8988T (cell line): ENCODE data around the gene HCN3.
"Not testable (repeated sequence)": the region's sequence is repeated elsewhere in the genome, so short reads cannot be mapped to it uniquely, and the experiment has no call there.

Source experiments
- DNase-seq: peaks from one replicate; pipeline ENCODE4 v3.0.0; 2011

The HCN3 gene

DNA sequence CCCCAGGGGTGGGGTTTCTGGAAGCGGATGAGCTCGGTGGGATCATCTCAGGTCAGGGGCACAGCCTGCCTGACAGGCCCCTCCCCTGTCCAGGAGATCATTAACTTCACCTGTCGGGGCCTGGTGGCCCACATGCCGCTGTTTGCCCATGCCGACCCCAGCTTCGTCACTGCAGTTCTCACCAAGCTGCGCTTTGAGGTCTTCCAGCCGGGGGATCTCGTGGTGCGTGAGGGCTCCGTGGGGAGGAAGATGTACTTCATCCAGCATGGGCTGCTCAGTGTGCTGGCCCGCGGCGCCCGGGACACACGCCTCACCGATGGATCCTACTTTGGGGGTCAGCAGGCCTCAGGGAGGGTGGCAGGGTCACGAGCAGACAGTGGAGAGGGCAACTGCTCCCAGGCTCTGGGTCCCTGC is 8.4 kb downstream of the HCN3 start:
- no peak for DNase-seq

DNA sequence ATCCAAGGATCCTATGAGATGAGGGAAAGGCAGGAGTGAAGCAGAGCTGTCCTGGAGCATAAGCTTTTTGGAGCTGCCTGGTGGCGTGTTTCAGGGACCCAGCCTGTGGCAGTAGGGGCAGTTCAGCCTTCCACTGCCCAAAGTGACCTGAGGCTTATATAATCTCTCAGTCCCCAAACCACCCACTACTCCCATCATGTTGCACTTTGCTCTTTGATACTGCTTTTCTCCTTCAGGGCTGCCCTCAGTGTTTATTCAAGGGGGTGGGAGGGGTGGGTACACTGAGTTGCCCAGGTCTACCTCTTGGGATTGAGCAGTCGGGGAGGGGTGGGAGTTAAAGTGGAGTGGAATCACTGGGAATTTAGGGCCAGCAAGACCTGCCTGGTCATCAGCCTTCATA is 9.3 kb downstream of the HCN3 start:
- DNase-seq, result no peak

DNA sequence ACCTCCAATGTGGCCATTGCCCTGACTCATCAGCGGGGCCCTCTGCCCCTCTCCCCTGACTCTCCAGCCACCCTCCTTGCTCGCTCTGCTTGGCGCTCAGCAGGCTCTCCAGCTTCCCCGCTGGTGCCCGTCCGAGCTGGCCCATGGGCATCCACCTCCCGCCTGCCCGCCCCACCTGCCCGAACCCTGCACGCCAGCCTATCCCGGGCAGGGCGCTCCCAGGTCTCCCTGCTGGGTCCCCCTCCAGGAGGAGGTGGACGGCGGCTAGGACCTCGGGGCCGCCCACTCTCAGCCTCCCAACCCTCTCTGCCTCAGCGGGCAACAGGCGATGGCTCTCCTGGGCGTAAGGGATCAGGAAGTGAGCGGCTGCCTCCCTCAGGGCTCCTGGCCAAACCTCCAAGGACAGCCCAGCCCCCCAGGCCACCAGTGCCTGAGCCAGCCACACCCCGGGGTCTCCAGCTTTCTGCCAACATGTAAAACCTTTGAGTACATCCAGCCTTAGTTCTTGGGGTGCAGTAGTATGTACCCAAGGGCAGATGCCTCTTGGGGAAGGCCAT is 10.8 kb downstream of the HCN3 start:
- DNase-seq, result no peak

DNA sequence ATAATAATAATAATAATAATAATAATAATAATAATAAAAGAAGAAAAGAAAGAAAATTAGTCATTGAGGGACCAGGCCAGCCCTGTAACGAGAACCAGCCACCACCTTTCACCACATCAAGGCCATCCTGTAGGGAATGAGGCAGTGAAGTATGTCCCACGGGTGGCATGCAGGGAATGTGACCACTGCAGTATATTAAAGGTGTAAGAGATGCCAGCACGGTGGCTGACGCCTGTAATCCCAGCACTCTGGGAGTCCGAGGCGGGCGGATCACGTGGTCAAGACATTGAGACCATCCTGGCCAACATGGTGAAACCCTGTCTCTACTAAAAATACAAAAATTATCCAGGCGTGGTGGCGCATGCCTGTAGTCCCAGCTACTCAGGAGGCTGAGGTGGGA is 13.7 kb downstream of the HCN3 start:
- DNase-seq, result not testable (repeated sequence)

DNA sequence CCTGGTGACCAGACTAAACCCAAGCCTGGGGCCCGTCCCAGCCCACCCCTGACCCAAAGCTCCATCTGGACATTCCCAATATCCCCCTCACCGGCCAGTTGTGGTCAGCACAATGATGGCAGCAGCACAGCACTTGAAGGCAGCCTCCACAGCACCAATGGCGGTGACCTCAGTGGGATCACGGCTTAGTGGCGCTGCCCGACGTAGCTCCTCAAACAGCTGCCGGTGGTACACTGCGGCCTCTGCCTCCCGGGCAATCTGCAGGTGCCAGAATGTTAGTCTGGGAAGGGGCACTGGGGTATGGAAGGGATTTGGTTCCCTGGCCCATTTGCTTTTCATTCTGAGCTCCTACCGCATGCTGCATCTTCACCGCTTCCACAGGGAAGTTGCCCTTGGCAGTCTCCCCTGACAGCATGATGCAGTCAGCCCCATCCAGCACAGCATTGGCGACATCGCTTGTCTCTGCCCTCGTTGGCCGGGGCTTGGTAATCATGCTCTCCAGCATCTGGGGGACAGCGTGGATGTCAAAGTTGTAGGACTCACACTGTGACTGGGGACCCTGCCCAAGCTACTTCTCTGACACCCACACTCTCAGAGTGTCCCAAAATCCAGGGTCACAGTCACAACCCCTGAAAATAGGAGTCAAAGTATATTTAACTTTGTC is 16.0 kb downstream of the HCN3 start:
- DNase-seq, result no peak

DNA sequence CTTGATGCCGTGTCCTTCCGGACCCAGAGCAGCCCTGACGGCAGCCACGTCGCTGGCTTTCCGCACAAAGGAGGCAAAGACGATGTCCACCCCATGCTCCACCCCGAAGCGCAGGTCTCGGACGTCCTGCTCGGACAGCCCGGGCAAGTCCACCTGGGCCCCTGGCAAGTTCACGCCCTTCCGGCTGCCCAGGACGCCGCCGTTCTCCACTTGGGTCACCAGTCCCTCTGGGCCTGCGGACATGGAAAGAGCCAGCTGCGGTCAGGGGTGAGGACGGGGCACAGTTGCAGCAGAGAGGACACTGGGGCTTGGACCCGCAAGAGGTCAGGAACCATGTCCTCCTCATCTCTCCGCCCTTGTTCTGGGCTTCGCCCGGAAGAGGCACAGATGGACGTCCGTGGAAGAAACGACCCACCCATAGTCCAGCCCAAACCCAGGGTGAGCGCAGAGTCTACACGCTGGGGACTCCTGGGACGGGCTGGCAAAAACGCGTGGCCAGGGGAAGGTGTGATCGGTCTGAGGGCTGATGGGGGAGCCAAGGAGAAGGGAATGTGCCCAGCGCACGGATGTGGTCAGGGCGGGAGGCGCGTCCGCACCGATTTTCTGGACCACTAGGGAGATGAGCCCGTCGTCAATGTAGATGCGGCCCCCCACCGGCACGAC is 17.4 kb downstream of the HCN3 start:
- no peak for DNase-seq

DNA sequence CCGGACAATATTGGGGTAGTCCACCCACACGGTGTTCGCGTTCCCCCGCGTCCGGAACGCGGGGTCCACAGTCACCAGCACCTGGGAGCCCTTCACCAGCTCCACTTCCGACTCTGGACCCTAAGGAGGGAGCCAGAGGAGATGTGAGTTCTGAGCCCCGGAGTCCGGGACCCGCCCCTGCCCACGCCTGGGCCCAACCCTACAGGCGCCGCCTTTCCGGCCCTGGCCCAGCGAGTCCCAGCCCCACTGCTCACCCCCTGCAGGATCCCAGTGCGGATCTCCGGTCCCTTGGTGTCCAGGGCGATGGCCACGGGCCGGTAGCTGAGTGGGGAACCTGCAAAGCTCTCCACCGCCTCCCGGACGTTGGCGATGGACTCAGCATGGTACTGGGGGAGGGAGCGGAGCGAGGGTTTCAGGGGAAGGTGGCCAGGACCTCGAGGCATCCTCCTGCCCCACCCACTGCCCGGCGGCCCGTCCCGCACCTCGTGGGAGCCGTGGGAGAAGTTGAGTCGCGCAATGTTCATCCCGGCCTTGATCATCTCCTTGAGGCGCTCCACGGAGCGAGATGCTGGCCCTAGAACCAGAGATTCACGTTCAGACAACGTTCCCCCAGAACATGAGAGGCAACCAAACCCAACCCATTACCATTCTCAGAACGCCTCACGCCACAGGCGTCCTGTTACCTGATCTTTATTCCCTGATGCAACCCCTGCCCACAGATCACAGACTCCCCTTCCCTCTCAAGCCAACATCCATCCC is 18.1 kb downstream of the HCN3 start:
- DNase-seq, result no peak

DNA sequence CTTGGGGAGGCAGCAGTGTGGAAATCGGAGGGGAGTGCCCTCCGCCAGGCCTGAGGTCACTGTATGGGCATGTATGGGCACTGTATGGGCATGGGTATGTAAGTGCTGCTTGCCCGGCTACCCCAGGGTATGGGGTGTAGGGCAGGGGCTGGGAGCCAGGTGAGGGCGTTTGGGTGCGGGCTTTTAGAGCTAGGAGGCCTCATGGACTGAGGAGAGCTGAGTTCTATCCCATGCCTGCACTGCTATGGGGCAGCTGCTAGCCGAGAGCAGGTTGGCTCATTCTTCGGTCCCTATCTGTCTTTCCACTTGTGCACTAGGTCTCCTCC is 18.6 kb downstream of the HCN3 start:
- no peak for DNase-seq

DNA sequence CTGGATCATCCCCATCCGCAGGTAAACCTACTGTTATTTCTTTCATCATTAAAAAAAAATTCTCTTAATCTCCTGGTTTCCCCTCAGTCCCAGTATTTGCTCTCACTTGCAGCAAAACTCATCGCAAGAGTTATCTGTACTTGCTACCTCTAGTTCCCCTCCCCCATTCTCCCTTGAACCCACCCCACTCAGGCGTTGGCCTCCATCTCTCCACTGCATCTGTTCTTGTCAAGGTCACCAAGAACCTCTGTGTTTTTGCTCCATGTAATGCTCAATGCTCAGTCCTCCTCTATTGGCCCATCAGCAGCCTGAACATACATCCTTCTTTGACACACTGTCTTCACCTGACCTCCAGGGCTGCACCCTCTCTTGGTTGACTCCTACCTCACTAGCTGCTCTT is 19.4 kb downstream of the HCN3 start:
- DNase-seq, result no peak

DNA sequence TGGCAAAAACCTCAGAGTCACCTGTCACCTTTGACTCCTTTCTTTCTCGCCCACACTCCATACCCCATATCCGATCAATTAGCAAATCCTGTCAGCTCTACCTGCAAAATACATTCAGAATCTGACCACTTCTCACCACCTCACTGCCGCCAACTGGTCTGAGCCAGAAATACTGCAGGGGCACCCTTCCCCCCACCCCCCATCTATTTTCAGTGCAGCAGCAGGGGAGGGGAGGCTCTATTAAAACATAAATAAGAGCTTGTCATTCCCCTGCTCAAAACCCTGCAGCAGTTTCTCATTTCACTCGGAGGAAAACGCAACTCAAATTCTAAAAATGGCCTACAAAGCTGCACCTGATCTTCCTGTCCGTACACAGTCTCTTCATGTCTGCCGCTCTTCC is 20.1 kb downstream of the HCN3 start:
- DNase-seq, result no peak

DNA sequence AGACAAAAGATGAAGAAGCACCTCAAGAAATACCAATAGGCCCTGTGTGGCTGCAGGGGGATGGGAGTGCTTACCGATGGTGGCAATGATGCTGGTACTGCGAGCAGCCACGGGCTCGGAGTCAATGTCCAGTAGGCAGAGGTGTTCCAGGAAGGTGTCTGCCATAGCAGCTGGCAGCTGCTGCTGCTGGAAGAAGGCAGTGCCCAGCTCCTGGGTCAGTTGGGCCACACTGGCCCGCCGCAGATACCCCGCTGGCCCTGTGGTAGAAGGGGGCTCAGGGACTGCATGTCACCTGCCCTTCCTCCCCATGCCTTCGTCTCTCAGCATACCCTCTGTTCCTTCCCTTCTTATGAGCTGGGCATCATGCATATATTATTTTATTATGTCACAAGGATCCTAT is 22.8 kb downstream of the HCN3 start:
- no peak for DNase-seq

DNA sequence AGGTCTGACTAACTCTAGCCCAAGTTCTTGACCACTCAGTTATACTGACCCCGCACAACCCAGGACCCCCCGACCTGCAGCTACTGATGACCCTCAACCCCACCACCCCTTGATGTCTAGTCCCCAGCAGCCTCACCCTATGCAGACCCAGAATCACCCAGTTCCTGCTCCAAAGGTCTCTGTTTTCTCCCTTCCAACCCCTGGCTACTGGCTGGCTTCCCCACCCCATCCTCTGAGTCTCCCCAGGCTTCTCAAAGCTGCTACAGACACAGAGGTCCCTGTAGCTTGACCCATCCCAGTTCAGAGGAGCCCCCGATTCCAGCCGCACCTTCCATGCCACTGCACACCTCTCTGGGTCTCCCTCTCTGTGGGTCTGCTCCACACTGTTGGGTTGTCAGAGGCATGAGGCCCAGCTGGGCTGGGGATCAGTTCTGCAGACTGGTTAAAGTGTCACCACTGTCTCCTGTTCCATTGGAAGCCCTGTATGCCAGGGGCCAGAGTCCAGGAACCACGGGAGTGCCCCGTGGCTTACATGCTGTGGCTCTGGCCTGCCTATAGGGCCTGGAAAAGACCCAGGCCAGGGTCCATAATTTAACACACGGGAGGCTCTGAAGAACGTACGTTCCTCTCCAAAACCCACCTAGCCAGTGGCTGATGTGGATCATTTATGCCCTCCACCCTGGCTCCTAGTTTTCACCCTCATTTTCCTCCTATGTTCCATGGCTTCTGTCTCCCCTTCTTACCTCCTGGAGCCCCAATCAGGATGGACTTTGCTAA is 23.5 kb downstream of the HCN3 start:
- no peak for DNase-seq

DNA sequence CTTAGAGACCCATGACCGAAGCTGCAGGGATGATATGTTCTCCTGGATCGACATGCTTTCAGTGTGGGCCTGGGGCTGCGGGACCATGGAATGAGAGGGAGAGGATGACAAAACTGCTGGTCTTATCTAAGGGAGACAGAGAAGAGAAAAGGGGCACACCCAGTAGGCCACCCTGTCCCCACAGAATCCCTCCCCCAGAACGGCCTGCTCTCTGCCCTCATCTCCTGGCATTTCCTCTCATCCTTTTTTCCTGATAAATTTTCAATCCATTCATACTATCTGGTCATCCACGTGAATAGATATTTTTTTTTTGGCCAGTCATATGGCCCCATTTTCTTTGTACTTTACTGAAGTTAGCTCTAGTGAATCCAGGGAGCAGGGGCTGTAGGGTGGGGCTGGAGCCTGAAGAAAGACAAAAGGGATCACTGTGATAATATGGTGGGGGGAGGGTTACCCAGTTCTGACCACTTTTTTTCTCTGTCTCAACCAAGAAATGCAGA is 24.1 kb downstream of the HCN3 start, which contains the start of gene PKLR:
PKLR (minus strand) TSS at position 97 of the 500 bp plus-strand sequence; CDS start at position 54, 43 bp downstream.
- DNase-seq, result no peak

DNA sequence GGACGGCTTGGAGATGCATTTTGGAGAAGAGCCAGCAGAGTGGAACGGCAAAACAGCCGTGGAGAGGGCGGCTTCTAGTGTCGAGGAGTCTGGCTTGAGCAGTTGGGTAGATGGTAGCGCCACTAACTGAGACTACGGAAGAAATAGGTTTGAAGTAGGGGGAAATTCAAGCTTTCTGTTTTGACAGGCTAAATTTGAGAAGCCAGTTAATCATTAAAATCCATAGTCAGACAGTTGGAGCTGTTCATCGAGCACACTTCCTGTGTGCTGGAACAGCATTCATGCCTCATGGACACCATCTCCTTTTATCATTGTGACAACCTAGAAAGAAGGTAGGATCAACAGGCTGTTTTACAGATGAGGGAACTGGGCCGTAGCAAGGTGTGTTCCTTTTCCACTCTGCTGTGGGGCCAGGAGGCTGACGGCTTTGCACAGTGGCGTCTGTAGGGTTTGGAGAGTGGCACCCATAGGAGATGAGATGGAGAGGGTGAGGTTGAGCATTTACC is 27.3 kb downstream of the HCN3 start:
- no peak for DNase-seq

DNA sequence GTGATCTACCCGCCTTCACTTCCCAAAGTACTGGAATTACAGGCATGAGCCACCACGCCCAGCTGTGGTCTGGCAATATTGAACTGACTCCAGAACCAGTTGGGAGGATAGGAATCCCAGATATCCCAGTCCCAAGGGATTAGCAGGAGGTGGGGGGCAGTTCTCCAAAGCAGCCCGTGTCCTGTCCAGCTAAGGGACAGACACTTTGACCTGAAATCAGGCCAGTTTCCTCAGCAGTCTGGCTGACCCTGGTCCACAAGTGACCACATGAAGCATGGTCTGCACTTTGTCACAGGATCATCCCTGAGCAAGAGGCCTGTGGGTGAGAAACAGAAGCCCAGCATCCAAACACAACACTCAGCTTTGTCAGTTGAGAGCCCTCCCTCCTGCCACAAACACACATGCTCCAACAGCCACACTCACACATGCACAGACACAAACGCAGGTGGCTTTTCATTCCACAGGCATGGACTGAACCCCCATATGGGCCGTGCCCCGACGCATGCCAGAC is 28.7 kb downstream of the HCN3 start:
- no peak for DNase-seq

DNA sequence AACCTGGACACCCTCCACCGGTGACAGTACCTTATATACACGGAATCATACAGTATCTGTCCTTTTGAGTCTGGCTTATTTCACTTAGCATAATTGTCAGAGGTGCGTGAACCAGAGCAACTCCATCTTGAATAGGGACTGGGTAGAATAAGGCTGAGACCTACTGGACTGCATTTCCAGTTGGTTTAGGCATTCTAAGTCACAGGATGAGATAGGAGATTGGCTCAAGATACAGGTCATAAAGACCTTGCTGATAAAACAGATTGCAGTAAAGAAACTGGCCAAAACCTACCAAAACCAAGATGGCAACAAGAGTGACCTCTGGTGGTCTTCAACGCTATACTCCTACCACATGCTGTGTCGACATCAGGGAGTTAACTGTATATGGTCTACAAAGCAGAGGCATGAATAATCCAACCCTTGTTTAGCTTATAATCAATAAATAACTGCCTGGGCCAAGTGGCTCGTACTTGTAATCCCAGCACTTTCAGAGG is 30.0 kb downstream of the HCN3 start:
- DNase-seq, result no peak

DNA sequence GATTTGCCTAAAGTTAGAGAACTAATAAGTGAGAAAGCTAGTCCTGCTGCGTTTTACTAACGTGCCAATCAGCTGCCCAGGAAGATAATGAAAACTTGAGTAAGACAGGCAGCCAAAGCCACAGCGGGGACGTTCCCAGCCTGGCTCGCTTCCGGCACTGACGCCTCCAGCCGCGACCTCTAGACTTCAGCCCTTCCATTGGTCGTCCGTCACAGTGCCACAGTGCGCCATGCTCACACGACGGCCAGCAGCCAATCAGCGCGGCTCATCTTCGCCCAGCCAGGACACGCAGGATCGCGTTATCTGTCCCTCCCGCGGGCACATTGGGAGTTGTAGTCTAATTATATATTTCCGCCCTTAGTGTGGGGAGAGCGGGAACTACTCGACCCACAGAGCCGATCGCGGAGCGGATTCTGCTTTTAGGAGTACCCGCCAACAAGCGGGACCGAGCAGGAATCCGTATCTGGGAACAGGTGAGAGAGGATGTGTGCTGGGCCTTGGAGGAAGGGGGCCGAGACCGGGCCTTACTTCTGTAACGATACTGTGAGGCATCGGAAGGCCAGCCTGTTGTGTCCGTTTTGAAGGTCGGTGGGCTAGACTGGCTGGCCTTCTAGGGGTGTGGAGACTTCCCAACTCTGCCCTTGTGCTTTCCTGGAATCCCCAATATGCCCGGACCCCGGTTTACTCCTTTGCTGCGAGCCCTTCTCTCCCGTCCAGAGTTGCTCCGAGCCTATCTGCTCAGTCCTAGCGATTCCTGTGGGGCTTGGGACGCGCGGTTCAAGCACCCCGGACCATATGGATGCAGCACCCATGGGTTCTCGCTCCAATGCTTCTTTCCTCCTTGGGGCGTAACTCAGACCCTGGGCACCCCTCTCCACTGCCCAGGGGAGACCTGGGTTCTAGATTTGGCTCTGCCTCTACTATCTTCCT is 31.5 kb downstream of the HCN3 start, which contains the start of gene FDPS:
FDPS (plus strand) TSS at position 374 of the 930 bp plus-strand sequence. CDS start 924 bp downstream, outside the sequence.
- peak; percentile 88 for DNase-seq

DNA sequence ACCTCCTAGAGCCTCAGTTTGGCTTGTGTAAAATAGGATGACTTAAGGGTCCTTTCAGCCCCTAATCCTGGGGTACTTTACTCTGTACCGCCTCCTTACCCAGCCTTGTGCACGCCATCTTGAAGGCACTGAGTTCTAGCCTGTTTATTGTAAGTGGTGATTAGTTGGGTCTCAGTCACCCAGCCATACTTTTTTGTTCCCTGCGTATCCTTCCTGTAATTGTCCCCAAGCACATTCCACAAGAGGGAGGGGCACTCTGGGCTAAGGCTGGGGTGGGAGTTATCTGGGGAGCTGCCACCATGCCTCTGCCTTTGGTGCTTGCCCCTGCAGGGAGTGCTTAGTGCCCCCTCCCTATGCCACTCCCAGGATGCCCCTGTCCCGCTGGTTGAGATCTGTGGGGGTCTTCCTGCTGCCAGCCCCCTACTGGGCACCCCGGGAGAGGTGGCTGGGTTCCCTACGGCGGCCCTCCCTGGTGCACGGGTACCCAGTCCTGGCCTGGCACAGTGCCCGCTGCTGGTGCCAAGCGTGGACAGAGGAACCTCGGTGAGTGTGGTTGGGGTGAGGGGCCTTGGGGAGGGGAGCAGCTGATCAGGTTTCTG is 32.3 kb downstream of the HCN3 start:
- DNase-seq, result no peak

DNA sequence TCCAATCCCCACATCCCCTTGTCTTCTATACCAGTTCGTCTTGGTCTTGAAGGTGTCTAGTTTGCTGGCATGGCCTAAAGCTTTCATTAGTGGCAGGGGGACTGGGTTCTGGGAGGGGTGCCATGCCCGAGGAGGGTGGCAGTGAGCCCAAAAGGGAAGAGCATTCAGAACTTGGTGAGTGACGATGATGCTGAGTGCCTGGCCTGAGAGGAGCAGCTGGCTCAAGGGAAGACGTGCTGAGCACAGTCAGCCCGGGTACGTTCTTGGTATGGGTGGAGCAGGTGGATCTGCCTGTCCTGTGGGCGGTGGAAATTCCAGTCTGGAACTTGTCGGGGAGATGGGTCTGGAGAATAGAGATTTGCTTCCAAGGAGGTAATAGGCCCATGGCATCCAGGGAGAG is 36.0 kb downstream of the HCN3 start:
- no peak for DNase-seq

DNA sequence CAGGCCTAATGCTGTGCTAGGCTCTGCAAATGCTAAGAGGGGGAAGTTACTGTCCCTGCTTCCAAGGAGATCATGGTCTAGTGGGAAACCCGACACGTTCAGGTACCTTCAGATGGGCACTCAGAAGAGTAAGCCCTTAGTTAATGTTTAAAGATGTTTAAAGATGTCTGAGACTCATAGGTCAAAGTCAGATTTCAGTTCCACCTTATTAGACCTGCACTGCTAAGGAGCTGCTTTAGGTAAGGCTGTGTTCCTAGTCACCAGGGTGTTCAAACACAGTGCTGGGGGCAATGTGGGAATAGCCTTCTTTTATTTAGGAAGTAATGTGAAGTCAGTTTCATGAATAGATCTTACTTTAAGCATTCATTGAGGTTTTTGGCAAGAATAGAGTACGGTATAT is 39.7 kb downstream of the HCN3 start:
- DNase-seq, result no peak

DNA sequence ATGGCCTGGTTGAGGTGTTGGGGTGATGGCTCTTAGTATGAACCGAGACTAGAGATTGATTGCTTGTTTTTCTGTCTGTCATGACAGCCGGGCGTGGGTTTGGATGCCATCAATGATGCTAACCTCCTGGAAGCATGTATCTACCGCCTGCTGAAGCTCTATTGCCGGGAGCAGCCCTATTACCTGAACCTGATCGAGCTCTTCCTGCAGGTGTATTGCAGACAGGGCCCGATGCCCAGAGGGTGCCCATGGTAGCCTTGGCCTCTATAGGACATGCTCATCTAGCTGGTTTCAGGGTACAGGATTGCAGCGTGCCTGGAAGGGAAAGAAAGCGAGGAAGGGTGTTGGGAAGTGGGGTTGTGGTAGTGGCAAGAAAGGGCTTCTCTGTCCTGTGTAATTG is 40.8 kb downstream of the HCN3 start:
- no peak for DNase-seq
